Measurements from ENCODE around the gene TBC1D2. TPM values are rescaled to one million over a fixed set of nuclear protein-coding genes. Genes with fewer than 3 reads are reported as not detected.
A peak's percentile ranks its signal among the peaks of the same experiment; 100 is the strongest.

TBC1D2 gene
- total RNA-seq, 1 experiment from 2014 or later, result 27.9 TPM

DNA sequence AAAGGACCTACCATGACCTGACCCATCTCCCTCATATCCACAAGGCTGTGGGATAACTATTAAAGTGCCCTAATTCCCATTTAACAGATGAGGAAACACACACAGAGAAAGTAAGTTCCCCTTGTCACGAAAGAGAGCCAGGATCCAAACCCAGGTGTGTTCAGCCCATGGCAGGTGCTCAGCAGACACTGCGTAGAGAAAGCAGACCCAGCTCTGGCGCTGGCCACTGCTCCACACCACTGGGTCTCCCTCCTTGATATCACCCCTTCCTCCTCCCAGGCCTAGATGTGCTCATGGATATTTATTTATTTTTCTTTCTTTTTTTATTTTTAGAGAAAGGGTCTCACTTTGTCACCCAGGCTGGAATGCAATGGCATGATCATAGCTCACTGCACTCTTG, 39.1 kb downstream of the TBC1D2 start:
- DNase-seq (ENCODE audit: low read depth), result no peak

DNA sequence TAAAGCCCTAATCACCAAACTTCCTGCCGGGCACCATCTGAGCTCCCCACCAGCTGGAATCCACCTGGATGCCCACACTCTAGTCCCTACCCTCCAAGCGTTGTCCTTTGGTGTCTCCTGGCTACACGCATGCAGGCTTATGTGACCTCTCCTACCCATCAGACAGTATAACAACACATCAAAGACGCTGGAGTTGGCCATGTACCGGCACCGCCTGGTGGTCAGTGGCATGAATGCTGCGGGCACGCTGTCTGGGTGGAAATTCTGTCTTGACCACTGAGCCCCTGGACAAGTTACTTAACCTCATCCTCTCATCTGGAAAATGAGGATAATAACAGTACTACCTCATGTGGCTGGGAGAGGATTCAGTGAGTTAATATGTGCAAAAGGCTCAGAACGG, 39.6 kb downstream of the TBC1D2 start:
- no peak for DNase-seq (ENCODE audit: low read depth)

DNA sequence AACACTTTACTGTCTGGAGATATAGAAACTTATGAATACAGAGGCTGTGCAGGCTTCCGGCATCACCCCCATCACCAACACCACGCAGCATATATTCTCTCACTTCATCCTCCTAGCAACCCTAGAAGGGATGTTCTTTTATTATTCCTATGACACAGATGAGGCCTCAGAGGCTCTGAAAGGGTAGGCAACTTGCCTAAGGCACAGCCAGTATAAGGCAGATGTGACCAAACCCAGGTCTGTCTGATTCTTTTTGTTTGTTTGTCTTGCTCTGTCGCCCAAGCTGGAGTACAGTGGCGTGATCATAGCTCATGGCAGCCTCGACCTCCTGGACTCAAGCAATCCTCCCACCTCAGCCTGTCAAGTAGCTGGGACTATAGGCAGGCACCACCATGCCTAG, 40.2 kb downstream of the TBC1D2 start:
- DNase-seq (ENCODE audit: low read depth), result no peak

DNA sequence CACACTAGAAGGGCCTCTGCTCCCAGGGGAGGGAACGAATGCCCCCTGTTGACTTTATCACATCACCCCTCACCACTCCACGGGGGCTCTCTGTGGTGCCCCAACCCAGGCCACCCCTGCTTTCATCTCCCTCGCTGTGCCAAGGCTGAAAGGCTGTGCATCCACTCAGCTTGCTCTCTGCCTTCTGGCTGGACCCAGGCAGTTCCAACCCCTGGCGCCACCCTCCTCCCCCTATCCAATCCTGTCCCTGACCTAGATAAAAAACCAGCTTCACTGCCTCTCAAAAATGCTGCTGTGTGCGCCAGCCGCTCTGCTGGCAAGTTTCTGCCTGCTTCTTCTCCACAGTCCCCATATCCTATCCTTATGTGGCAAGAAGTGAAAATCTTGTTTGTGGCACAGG, 40.6 kb downstream of the TBC1D2 start:
- DNase-seq (ENCODE audit: low read depth), result no peak

DNA sequence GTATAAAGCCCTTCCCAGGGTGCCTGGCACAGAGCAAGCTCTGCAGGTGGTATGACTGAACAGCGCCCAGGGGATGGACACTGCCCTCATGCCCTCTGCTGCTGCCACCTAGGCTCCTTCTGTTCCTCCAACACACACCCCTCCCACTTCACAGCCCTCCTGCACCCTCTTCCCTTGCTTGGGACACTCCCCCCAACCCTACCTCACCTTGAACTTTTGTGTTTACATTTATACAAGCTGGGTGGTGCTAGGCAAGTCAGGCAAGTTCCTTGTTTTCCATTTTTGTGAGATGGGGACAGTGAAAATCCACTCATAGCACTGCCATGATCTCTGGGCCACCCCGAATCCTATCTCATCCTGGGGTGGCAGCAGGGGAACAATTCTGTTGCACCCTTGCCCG, 44.2 kb downstream of the TBC1D2 start:
- DNase-seq (ENCODE audit: low read depth), result no peak

DNA sequence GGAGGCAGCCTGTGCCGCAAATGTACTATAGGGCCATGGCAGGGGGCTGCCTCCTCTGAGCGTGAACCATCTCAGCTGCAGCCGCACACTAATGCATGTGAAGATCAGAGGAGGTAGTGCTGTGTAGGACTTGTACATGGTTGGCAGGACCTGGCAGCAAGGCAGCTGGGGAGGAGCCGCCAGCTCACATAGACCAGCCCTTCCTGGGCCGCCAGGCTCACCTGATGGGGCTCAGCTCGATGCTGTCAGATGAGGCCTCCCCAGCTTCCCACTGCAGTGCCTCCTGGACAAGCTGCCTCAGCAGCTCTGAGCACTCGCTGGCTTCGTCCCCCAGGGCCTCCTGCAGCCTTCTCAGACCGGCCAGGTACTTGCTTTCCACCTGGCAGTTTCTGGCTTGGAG, 45.0 kb downstream of the TBC1D2 start:
- DNase-seq (ENCODE audit: low read depth), result no peak

DNA sequence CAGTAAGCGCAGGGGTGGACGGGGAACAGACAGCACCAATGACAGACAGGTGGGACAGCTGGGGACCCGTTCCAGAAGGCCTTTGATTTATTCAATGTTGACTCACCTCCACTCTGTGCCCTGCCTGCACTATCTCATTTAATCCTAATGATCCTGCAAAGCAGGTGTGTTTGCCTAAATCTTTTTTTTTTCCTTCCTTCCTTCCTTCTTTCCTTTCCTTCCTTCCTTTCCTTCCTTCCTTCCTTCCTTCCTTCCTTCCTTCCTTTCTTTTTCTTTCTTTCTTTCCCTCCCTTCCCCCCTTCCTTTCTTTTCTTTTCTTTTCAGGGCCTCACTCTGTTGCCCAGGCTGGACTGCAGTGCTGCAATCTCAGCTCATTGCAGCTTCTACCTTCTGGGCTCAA, 45.9 kb downstream of the TBC1D2 start:
- no peak for DNase-seq (ENCODE audit: low read depth)

DNA sequence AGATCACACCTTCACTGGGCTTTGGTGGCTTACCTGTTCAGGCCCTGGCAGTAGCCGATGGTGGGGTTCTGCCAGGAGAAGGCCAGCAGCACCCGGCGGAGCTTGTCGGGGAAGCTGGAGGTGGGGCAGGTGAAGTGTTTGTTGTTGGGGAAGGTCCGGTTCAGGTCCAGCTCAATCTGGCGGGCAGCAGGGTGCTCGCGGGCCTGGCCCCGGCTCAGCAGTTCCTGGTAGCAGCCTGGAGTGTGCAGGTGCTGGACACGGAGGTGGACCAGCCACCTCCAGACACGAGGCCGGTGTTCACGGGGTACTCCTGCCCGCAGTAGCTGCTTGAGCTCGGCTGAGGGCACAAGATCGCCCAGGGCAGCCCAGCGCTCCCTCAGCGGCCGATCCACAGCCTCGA, 46.8 kb downstream of the TBC1D2 start:
- no peak for DNase-seq (ENCODE audit: low read depth)

DNA sequence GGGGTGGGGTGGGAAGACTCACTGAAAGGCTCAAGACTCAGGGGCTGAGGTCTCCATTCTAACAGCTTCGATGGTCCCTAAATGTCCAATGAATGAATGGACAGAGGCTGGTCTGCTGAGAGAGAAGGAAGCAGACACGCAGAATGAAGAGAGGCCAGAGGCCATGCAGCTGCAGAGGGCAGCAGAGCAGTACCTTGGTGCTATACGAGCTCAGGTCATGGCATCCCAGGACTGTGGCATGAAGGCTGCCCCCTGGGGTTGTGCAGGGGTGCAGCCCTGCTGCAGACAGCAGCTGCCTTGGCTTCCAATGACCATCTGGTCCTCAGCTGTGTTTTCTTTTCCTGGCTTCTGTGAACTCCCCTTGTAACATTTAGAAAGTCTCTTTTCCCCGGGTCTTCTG, 47.8 kb downstream of the TBC1D2 start:
- no peak for DNase-seq (ENCODE audit: low read depth)

DNA sequence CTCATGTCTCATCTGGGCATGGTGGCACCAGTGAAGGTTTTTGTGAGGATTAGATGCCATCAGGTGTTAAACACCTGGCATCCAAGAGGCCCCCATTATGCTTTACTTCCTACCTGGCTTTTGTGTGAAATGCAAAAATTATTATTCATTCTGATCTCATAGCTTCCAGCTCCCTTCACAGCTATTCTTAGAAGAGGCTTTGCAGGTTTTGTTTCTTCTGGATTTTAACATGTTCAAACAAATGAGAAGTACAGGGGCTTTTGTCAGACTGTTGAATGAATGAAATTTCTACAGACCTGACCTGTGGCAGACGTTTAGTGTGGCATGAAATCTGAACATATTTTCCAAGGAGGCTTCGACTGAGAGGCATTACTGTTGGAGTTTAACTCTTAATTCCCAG, 48.7 kb downstream of the TBC1D2 start:
- no peak for DNase-seq (ENCODE audit: low read depth)

DNA sequence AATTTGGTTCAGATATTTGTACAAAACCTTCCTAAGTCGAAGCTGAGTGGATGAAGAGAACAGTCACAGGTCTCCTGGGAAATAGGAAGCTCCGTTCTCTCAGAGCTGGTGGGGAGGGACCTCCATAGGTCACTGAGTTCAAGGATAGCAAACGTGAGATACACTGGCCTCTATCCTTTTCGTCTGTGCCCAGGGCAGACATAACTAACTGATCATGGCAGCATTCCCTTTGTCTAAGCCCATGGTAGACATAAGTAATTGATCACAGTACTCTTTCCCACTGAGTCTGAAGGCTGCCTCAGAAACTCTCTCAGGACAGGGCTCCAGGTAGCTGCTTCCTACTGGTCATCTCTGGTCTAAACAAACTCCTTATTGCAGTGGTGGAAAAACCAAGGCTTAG, 50.8 kb downstream of the TBC1D2 start:
- DNase-seq (ENCODE audit: low read depth), result no peak

DNA sequence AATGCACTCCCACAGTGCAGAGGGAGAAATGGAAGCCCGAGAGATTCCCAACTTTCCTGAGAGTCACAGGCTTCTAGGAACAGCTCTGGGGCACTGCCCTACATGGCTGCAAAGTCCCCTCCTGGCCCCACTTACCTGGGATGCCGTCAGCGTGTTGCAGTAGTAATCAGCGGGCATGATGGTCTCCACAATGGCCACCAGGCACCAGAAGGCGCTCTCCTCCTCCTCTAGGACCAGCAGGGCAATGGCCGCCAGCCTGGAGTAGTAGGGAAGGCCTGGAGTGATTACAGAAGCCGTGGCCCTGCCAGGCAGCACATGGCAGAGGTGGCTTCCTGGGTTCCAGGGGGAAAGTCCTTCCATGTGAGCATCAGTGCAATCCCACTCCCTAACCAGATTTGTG, 52.3 kb downstream of the TBC1D2 start:
- no peak for DNase-seq (ENCODE audit: low read depth)

DNA sequence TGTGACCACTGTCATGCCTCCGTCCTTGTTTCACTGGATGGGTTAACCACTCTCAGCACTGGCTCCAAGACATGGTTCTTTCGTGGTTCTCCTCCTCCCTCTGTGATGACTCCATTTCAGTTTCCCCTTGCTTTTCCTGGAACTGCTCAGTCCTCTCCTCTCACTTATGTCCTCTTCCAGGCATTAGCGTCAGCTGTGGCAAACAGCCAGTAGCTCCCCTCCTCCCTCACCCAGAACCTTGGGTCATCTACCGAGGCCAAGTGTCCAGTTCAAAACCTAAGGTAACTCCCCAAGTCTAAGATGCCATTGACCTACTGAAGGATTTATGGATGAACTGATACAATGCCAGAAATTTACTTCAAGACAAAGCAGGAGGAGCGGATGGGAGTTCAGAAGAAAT, 53.2 kb downstream of the TBC1D2 start:
- DNase-seq (ENCODE audit: low read depth), result no peak

DNA sequence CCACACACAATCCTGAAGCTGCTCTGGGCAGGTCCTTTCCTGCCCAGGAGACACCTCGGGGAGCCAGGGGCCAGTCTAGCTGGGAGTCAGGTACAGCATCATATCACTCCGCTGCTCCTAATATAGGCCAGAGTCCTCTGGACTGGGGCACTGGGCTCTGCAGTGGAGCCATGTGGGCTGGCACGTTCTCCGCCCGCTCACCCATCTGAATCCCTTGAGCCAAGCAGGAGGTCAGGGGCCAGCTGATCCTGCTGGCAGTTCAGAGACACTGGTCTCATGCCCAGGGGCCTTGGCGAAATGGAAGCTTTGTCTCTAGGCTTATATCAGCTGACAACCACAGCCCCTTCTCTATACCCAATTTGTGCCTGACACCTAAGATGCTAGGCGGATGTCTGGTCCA, 53.7 kb downstream of the TBC1D2 start:
- no peak for DNase-seq (ENCODE audit: low read depth)

DNA sequence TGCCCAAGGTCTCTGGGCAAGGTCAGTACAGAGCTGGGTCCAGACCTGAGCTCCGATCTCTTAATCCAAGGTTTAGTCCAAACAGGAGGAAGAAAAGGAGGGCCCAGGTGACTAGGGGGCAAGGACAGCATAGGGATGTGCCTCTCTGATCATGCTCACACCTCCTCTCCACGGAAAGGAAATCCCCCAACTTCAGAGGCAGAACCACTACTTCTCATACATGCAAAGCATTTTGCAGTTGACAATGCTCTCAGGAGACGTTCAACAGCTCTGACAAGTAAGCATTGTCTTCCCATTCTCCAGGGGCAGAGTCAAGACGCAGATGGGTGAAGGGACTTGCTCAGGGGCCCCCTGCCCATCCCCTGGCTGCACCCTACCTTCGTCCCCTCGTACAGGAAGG, 54.3 kb downstream of the TBC1D2 start:
- DNase-seq (ENCODE audit: low read depth), result no peak

DNA sequence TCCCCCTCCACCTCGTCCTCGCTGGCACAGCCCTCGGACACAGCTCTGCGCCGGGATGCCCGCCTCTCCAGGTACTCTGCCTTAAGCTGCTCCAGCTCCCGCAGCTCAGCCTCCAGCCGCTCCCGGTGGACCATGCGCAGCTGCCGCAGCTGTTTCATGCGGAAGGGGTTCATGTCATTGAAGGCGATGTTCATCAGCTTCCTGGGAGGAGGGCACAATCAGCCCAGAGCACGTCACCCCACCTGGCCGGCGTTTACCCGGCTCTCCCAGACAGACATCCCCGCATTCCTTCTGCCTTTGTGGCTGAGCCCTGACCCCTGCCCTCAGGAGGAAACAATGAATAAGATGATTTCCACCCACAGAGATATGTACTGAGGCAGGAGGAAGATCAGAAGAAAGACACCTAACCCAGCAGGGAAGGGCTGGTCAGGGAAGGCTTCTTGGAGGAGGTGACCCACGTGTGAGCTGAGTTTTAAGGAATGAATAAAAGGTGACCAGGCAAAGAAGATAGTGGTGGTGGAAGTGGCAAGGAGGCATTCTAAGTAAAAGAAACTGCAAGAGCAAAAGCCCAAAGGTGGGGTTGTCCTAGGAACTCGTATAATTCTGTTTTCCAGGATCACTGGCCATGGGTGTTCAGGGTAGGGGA, 55.9 kb downstream of the TBC1D2 start:
- DNase-seq (ENCODE audit: low read depth), result no peak

DNA sequence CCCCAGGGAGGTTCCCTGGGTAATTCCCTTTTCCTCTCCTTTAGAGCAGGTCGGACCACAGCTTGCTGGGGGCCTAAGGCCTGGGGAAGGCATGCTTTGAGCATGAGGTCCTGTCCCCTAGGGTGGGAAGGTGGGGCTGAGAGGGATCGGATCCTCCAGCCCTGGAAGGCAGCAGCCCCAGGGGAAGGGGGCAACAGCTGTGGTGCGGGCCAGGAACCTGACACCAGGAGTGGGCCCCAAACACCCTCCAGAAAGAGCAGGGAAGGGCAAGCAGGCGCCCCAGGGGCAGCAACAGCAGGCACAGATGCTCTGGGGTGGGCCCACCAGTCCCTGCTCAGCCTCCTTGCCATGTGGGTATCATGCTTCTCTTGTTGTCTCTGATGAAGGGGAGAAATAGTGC, 59.8 kb downstream of the TBC1D2 start:
- DNase-seq (ENCODE audit: low read depth), result no peak

DNA sequence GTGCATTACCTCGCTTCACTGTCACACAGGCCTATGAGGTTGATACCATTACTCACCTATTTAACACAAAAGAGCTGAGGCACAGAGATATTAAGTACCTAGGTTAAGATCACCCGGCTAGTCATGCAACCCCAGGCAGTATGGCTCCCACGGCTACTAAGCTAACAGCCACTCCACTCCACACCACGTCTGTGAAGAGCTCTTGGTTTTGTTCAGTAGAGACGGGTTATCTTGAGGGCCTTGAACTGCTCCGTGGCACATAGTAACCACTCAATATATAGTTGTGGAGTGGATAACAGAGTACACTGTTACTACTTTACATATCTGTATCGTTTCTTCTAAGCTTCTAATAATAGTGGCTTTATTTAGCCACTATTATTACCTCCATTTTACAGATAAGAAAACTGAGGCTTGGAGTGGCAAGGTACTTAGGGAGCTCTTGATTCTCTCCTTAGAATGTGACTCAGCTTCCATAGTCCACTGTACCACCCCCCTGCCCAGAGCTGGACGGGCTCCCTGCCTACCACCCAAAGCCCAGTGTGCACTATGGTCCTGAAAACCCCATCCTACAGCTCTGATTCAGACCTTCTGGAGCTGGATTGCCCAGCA, 62.0 kb downstream of the TBC1D2 start:
- no peak for DNase-seq (ENCODE audit: low read depth)

DNA sequence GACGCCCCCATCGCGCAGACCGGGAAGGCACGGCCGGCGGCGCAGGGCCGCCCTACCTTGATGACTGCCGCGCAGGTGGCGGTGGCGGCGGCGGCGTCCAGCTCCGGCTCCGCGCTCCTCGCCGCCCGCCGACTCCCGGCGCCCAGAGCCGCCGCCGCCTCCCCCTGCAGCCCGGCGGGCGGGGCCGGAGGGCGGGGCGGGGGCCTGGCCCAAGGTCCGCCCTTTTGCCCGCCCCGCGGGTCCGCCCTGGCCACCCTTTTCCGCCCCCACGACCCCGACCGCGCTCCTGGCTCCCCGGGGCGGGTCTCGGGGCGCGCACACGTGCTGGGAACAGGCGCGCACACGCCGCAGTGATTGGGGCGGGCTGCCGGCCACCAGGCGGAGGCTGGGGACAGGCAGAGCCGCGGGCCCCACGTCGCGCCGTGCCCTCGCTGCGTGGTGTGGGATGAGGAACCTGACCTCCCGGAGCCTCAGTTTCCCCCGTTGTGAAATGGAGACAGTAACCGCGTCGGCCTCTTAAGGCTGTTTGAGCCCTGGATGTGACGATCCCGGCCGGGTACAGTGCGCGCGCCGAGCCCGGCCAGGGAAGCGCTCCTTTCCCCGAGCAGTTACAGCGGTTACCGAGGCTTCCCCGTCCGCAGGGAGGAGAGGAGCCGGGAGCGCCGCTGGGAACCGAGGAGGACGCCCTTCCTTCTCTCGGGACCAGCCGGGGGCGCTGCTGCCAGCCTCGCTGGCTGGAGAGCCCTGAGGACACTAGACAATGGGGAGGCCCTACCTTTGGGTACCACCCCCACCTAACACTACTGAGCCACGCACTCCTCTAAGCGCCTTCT, 62.7 kb downstream of the TBC1D2 start, which contains the start of gene CORO2A:
CORO2A (minus strand) TSS at position 135 of the 833 bp plus-strand sequence. CDS start 34,977 bp downstream, outside the sequence.
- peak; percentile 83 for DNase-seq (ENCODE audit: low read depth)

DNA sequence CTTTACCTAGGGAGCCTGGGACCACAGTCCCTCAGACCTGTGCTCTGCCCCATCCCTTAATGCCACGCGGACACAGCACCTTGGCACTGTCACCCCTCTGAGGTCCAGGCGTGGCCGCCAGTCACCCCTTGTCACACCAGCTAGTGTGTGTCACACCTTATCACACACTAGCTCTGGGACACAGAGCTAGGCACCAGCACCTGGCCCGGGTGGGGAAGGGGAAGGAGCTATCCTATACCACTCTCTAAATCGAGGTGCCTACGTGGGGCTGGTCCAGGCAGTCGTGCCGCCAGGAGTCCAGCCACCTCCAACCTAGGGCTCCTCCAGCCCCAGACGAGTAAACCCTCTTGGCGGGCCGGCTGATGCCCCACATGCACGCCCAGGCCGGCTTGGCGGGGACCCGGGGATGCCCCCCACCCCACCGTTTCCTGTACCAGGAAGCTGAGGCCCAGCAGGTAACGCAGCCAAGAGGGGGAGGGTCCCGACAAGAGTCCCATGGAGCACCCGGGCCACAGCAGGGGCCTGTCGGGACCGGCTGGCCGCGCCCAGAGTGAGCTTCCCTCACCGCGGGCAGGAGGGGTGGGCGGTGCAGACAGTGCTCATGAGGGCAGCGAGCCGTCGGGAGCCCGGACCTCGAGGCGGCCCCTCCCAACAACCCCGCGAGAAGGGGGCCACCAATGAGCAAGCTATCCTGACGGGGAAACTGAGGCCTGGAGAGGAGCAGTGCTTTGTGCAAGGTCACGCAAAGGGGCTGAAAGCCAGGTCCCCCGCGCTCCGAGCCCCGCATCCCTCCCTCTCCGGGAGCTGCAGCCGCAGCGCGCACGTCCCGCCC, 63.6 kb downstream of the TBC1D2 start:
- peak; percentile 22 for DNase-seq (ENCODE audit: low read depth)

DNA sequence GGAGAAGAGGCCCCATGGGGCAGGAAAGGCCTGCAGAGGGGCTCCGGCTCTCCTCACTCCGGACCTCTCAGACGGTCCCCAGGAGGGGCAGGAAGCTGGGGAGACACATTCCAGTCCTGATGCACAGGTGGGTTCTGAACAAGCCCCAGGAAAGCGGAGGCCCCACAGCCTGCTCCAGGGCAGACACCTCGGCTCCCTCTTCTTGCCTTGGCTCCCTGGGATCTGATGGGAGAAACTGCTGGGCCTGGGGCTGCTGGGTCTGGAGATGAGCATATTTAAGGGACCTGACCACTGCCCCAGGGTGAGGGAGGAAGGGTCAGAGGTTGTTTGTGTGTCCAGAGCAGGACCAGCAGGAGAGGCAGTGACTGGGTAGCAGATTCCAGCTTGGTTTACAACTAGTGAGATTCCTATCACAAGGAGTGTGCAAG, 64.3 kb downstream of the TBC1D2 start:
- no peak for DNase-seq (ENCODE audit: low read depth)

DNA sequence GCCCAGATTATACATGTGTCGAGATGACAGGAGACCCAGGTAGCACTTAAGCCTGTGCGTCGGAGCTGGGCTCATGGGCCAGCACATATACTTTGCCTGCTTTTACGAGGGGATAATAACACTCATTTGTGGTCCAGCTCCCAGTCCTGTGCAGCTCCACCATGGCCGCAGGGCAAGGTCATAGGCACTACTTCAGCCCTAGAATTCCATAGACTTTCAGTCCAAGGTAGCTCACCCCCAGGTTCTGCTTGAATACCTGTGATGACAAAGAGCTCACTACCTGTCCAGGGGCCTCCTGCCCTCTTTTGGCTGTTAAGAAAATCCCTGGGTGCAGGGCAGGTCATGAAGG, 64.7 kb downstream of the TBC1D2 start:
- no peak for DNase-seq (ENCODE audit: low read depth)

Measured in M059J (cell line).